Neural progenitor cell (in vitro differentiated cells): Measurements from ENCODE around the gene FBXO10. TPM values are rescaled to one million over a fixed set of nuclear protein-coding genes. Genes with fewer than 3 reads are reported as not detected.

ENCODE experiments used
- DNase-seq: peaks from one replicate; pipeline ENCODE4 v3.0.0-alpha.2; 2016; ENCODE audit warnings: low spot score
- H2AFZ ChIP-seq: fragments of 200-600 bp; sonication (generic); replicated peaks from 2 replicates; pipeline ENCODE4 v1.6.1; 2016; ENCODE audit warnings: antibody characterized with exemption
- H3F3A ChIP-seq: fragments of 200-600 bp; sonication (generic); 2 replicates; pipeline ENCODE4 v1.6.1; 2016; ENCODE audit warnings: antibody characterized with exemption, low read depth
- H3K27ac ChIP-seq: fragments of 200-600 bp; sonication (generic); 2 replicates; pipeline ENCODE4 v1.5.1; 2016; ENCODE audit warnings: mild to moderate bottlenecking
- H3K27me3 ChIP-seq: fragments of 200-600 bp; sonication (generic); 2 replicates; pipeline ENCODE4 v1.6.1; 2016; ENCODE audit warnings: mild to moderate bottlenecking, moderate library complexity
- H3K36me3 ChIP-seq: fragments of 200-600 bp; sonication (generic); 2 replicates; pipeline ENCODE4 v1.5.1; 2016
- H3K4me1 ChIP-seq: fragments of 200-600 bp; sonication (generic); 2 replicates; pipeline ENCODE4 v1.6.1; 2016; ENCODE audit warnings: mixed run types
- H3K4me2 ChIP-seq: fragments of 200-600 bp; sonication (generic); 2 replicates; pipeline ENCODE4 v1.6.1; 2016
- H3K4me3 ChIP-seq: fragments of 200-600 bp; sonication (generic); 2 replicates; pipeline ENCODE4 v1.5.1; 2016
- H3K79me2 ChIP-seq: fragments of 200-600 bp; sonication (generic); 2 replicates; pipeline ENCODE4 v1.6.1; 2016; ENCODE audit warnings: low read depth
- H3K9ac ChIP-seq: fragments of 200-600 bp; sonication (generic); 2 replicates; pipeline ENCODE4 v1.6.1; 2016
- H3K9me3 ChIP-seq: fragments of 200-600 bp; sonication (generic); 2 replicates; pipeline ENCODE4 v1.5.1; 2016; ENCODE audit warnings: low read depth
- H4K20me1 ChIP-seq: fragments of 200-600 bp; sonication (generic); 2 replicates; pipeline ENCODE4 v1.6.1; 2016; ENCODE audit warnings: low read depth
- H3K27ac Mint-ChIP-seq: 3 replicates; pipeline ENCODE4 v1.8.0; 2021; ENCODE audit warnings: mixed read lengths
- H3K27me3 Mint-ChIP-seq: 2 replicates; pipeline ENCODE4 v1.8.0; 2022; ENCODE audit warnings: low read depth, mild to moderate bottlenecking, inconsistent platforms, moderate library complexity, mixed read lengths; ENCODE audit not compliant: insufficient read depth
- H3K36me3 Mint-ChIP-seq: 3 replicates; pipeline ENCODE4 v1.8.0; 2021; ENCODE audit warnings: mixed read lengths
- H3K4me1 Mint-ChIP-seq: 3 replicates; pipeline ENCODE4 v1.8.0; 2021; ENCODE audit warnings: mixed read lengths
- H3K4me3 Mint-ChIP-seq: 3 replicates; pipeline ENCODE4 v1.8.0; 2021; ENCODE audit warnings: mild to moderate bottlenecking, moderate library complexity, mixed read lengths
- H3K9me3 Mint-ChIP-seq: 3 replicates; pipeline ENCODE4 v1.8.0; 2020; ENCODE audit warnings: mixed read lengths
- EZH2 ChIP-seq: fragments of 200-600 bp; sonication (generic); IDR thresholded peaks from 2 replicates; pipeline ENCODE4 v1.6.1; 2017; ENCODE audit warnings: antibody characterized with exemption, mild to moderate bottlenecking, moderate library complexity
- EZH2phosphoT487 ChIP-seq: fragments of 200-600 bp; sonication (generic); IDR thresholded peaks from 2 replicates; pipeline ENCODE4 v1.6.1; 2017; ENCODE audit warnings: antibody characterized with exemption
- total RNA-seq: library from RNA; depleted of rRNA; stranded (reverse); fragments of >200 nt; gene quantifications from 2 replicates; pipeline ENCODE4 v1.2.3, GENCODE V29; 2015; ENCODE audit warnings: low replicate concordance
- TF ChIP-seq, protein P1 (sequence below): fragments of 200-600 bp; sonication (generic); IDR thresholded peaks from 2 replicates; pipeline ENCODE4 v1.5.1; 2017; ENCODE audit warnings: antibody characterized with exemption, mild to moderate bottlenecking

FBXO10 gene
- total RNA-seq, 1 donor from 2014 or later, result 13.4 TPM

- Mint-ChIP-seq H3K27me3 (peaks cover 6% of the 10 kb centered on the region), H3K36me3 (peaks cover 33% of the 10 kb centered on the region), H3K4me3 (no peak overlapping the region), H3K27ac (no peak overlapping the region), H3K4me1 (peaks cover 3% of the 10 kb centered on the region), H3K9me3 (no peaks in the 10 kb centered on the region)
- Histone ChIP-seq H3K4me1 (no peaks in the 10 kb centered on the region), H3K4me3 (no peak overlapping the region), H3K9ac (no peak overlapping the region), H3K9me3 (no peaks in the 10 kb centered on the region), H3K4me2 (no peak overlapping the region), H2AFZ (no peak overlapping the region), H3K27me3 (no peaks in the 10 kb centered on the region), H3K79me2 (peaks cover 3% of the 10 kb centered on the region), H3K36me3 (no peaks in the 10 kb centered on the region), H3K27ac (no peak overlapping the region), H3F3A (no peaks in the 10 kb centered on the region), H4K20me1 (peaks cover 3% of the 10 kb centered on the region)
- no peak for TF ChIP-seq EZH2
- TF ChIP-seq EZH2phosphoT487, result no peak
- TF ChIP-seq, protein P1, sequence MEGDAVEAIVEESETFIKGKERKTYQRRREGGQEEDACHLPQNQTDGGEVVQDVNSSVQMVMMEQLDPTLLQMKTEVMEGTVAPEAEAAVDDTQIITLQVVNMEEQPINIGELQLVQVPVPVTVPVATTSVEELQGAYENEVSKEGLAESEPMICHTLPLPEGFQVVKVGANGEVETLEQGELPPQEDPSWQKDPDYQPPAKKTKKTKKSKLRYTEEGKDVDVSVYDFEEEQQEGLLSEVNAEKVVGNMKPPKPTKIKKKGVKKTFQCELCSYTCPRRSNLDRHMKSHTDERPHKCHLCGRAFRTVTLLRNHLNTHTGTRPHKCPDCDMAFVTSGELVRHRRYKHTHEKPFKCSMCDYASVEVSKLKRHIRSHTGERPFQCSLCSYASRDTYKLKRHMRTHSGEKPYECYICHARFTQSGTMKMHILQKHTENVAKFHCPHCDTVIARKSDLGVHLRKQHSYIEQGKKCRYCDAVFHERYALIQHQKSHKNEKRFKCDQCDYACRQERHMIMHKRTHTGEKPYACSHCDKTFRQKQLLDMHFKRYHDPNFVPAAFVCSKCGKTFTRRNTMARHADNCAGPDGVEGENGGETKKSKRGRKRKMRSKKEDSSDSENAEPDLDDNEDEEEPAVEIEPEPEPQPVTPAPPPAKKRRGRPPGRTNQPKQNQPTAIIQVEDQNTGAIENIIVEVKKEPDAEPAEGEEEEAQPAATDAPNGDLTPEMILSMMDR, result no peak
- no peak for DNase-seq
Observed at GRCh38 chr9:37542895-37543294, 33.3 kb downstream of the FBXO10 start.

DNA sequence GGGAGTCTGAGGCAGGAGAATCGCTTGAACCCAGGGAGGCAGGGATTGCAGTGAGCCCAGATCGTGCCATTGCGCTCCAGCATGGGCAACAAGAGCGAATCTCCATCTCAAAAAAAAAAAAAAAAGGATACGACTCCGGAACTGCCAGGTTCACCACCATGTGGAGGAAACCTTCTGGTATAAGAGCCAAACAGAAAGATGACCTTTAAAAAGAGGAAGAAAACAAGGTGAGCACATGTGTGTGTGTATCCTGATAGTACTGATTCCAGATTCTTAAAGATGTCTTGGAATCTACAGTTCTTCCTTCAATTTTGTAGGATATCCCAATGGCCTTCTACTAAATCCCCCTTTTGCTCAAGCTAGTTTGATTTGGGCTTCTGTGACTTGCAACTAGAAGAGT is 33.7 kb downstream of the FBXO10 start:
- no peaks in the 10 kb centered on the region for H3F3A ChIP-seq
- Mint-ChIP-seq H3K36me3 (peaks cover 36% of the 10 kb centered on the region), H3K4me3 (no peak overlapping the region), H3K9me3 (no peaks in the 10 kb centered on the region), H3K27me3 (peaks cover 7% of the 10 kb centered on the region), H3K4me1 (peaks cover 3% of the 10 kb centered on the region), H3K27ac (no peak overlapping the region)
- no peak for TF ChIP-seq EZH2phosphoT487
- TF ChIP-seq, protein P1, result no peak
- TF ChIP-seq EZH2, result no peak
- no peak overlapping the region for H2AFZ ChIP-seq
- H3K36me3 ChIP-seq, result no peaks in the 10 kb centered on the region
- H4K20me1 ChIP-seq, result peaks cover 3% of the 10 kb centered on the region
- H3K9ac ChIP-seq, result no peak overlapping the region
- H3K4me3 ChIP-seq, result no peak overlapping the region
- H3K27ac ChIP-seq, result no peak overlapping the region
- DNase-seq, result no peak
- H3K79me2 ChIP-seq, result no peaks in the 10 kb centered on the region
- no peaks in the 10 kb centered on the region for H3K27me3 ChIP-seq
- H3K9me3 ChIP-seq, result no peaks in the 10 kb centered on the region
- H3K4me1 ChIP-seq, result no peaks in the 10 kb centered on the region
- H3K4me2 ChIP-seq, result no peak overlapping the region

GRCh38 chr9:37541465-37541864 is 34.7 kb downstream of the FBXO10 start:
- TF ChIP-seq, protein P1, result no peak
- TF ChIP-seq EZH2 (no peak), EZH2phosphoT487 (no peak)
- no peaks in the 10 kb centered on the region for H3K36me3 ChIP-seq

More at GRCh38 chr9:37541465-37541864, 34.7 kb downstream of the FBXO10 start:
- Histone ChIP-seq H3K4me3 (no peak overlapping the region), H3K4me2 (no peak overlapping the region), H3K9ac (no peak overlapping the region), H3K4me1 (no peaks in the 10 kb centered on the region), H3K27ac (no peak overlapping the region), H4K20me1 (peaks cover 3% of the 10 kb centered on the region), H3F3A (no peaks in the 10 kb centered on the region), H2AFZ (no peak overlapping the region), H3K27me3 (no peaks in the 10 kb centered on the region), H3K9me3 (no peaks in the 10 kb centered on the region), H3K79me2 (no peaks in the 10 kb centered on the region)
- no peak overlapping the region for H3K4me3 Mint-ChIP-seq
- H3K27ac Mint-ChIP-seq, result no peak overlapping the region
- H3K9me3 Mint-ChIP-seq, result no peaks in the 10 kb centered on the region
- no peak for DNase-seq
- H3K36me3 Mint-ChIP-seq, result peaks cover 39% of the 10 kb centered on the region
- peaks cover 11% of the 10 kb centered on the region for H3K27me3 Mint-ChIP-seq
- H3K4me1 Mint-ChIP-seq, result peaks cover 3% of the 10 kb centered on the region
